Measurements from ENCODE around the gene TCEAL3. TPM values are rescaled to one million over a fixed set of nuclear protein-coding genes. Genes with fewer than 3 reads are reported as not detected.
"Not testable (repeated sequence)": the region's sequence is repeated elsewhere in the genome, so short reads cannot be mapped to it uniquely, and the experiment has no call there.

The TCEAL3 gene, protein sequence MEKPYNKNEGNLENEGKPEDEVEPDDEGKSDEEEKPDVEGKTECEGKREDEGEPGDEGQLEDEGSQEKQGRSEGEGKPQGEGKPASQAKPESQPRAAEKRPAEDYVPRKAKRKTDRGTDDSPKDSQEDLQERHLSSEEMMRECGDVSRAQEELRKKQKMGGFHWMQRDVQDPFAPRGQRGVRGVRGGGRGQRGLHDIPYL
- total RNA-seq = 11.5 TPM

DNA sequence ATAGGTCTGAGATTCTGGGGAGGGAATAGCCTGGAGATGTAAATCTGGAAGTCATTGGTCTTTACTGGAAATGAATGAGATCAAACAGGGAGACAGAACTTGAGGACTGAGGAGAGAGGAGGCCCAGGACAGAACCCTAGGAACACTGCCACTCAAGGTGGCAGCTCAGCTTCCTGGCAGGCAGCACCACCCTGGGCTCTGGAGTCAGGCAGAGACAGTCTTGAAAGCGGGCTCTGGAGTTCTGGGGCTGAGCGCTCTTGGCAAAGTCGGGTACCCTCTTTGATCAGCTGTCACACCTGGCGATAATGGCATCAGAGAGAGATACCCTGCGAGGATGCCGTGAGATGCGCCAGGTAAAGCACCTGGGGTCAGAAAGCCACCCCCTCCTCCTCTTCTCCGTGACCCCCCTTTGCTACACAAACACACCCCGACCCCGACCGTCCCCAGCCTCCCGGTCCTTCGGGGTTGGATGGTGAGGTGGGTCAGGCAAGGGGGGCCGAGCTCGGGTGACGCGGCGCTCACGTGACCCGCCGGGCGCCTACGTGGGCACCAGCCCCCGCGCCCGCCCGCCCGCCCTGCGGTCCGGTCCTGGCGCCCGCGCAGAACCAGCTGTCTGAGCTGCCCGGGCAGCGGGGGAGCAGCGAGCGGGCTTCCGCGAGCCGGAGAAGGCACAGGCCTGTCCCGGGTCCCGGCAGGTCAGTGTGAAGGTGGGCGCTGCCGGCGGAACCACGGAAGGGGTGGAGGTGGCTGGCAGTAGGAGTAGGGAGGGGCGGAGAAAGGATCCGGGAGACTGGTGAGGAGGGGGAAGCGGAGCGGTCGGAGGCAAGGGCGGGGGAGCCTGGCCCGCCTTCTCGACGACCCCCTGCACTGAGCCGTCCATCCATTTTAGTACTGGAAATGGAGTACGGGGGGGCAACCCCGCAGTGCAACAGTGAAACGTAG lies at the start of gene TCEAL3:
Gene TCEAL3 (plus strand): TSS at position 600 of the 942 bp plus-strand sequence. CDS start 1,102 bp downstream, outside the sequence.
- DNase-seq = peak; percentile 19

DNA sequence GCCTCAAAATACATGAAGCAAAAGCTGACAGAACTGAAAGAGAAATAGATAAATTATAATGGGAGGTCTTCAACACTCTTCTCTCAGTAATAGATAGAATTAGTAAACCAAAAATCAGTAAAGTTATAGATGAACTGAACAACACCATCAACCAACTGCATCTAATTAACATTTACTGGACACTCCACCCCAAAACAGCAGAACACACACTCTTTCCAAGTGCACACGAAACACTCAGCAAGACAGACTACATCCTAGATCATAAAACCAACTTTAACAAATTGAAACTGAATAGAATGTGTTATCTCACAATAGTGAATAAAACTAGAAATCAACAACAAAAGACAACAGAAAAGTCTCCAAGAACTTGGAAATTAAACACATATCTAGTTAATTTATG lies 47.5 kb upstream of the TCEAL3 start:
- no peak for DNase-seq

DNA sequence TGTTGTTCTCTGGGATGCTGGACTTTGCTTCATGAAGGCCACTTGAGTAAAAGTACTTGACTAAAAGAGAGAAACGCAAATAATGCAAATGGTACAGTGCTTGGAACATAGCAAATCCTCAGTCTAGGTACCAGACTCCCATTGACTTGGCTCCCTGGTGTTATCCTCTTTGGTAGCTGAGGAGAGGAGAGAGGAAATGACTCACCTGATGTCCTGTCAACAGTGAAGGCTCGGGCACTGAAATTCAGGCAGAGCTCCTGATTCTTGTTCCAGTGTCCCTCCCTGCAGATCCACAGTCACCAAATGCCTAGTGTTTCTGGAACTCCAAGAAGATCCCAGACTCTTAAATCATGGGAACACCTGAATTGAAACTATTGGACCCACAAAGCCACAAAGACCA lies 45.0 kb upstream of the TCEAL3 start:
- no peak for DNase-seq

DNA sequence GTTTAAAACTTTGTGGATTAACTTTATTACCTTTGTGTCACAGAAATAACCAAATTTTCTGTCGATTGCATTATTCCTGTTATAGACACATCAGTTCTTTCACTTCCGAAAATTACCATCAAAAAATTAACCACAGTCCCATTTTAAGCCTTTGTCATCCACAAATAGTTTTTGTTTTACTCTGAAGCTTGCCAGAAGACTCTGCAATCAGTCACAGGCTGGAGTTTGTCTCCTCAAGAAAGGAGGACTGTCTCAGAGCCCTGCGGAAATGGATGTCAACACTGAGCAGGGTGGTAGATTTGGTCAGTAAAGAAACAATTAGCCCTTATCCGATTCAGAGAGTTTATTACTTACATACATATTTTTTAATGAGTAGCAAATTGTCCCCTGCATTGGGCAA lies 42.6 kb upstream of the TCEAL3 start:
- no peak for DNase-seq

DNA sequence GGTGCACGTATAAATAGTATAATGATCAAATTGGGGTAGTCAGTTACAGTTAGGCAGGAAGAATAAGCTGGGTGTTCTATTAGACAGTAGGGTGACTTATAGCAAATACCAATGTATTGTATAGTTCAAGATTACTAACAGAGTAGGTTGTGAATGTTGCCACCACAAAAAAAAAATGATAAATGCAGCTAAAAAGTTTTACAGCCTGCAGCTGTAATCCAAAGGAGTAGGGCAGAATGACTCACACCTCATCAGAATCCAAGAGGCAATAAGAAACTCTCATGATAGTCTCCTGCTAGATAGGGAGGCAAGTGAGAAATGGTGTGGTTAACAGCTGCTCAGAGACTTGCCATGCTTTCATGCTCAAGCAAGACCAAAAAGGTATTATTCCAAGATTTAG lies 42.0 kb upstream of the TCEAL3 start:
- DNase-seq = no peak

DNA sequence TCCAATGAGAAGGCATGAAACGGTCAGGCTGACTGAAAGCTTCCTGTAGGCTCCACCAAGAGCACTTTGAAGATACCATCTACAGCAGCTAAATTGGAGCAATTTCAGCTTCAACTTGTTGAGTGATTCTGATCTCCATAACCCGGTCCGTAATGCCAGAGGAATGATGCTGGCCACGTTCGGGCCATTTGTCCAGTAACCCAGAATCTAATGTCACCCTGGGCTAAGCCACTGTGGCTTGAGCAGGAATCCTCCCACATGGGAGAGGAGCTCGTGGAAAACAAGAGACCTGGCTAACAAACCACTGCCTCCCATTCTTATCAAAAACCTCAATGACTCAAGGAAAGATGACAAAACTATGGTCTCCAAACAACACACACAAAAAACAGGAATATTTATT lies 36.6 kb upstream of the TCEAL3 start:
- DNase-seq = no peak

DNA sequence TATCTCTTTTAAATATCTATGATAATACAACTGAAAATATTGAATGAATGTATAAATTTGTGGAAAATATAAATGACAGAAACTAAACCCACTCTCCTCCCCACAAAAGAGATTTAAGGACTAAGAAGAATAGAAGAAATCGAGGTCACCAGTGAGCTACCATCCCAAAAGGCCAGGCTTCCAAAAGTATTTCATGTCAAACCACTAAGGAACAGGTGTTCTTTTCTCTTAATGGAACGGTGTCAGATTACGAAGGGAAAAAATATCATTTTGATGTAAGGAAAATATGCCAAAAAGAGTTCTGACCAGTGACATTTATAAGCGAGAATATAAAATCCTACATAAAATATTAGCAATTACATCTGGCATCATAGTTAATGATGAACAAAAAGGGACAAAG lies 36.0 kb upstream of the TCEAL3 start:
- no peak for DNase-seq

DNA sequence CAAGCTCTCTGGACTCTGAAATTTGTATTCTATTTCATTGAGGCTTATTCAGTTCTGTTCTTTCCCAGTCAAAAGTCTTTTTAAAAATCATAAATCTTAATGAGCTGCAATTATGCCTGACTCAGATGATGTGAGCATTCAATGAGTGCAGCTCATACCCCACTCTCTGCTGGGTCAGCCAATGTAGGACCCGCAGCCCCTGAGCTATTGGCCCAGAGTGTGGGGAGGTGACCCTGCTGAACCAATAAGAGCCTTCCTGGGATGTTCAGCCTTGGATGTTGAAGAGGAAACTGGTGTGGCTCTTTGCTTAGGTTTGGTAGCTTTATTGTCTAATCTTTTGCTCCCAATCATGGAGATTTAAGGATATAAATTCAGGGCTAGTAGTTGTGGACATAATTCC lies 34.6 kb upstream of the TCEAL3 start:
- DNase-seq = no peak

DNA sequence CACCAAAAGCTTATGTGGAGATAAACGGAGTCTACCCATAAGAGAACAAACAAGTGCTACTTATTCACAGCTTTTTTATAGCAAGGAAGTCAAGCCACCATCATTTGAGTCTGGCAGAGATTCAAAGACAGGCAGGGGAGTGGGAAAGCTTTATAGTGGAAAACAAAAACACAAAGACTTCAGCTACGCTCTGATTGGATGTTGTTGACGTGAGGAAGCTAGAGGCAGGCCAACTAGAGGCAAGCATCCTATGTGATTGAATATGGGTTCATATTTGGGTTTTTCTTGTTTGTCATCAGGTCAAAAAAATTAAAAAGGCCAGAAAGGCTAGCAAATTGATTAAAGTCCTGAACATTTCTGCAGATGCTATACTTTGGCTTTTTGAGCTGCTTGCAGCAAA lies 23.2 kb upstream of the TCEAL3 start:
- no peak for DNase-seq

DNA sequence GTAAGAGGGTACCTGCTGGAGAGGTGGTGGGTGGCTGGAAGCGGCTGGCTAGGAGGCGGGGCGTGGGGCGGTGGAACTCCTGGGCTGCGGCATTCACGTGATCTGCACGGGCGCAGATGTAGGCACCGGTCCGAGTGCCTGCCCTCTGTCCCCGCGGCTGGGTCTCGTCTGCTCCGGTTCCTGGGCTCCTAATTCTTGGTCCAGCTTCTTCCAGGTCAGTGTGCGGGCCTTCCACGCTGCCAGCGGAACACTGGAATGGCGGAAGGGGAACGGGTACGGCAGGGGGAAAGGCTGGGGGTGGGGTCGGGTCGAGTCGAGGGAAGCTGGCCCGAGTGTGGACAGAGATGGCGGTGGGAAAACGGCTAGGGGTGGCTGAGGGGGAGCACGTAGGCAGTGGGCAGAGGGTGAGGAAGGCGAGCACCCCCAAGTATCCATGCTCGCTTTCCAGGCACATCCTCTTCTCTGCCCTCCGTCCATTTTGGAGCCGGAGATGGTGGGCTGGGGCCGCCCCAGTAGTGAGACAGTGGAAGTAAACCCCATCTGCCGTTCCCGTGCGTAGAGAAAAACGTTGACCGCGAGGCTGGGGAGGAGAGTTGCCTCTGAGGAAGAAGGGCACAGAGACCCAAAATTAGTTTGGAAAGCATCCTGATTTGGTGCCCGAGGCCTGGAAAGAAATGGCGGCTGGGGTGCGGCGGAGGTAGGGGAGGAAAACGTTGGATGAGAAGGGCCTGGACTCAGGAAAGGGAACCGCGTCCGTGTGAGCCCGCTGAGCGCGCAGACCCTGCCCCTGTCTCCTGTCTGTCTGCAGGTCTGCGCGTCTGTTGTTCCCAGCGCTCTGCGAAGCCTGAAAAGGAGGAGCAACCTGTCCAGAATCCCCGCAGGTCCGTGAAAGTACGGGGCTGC lies 22.1 kb upstream of the TCEAL3 start, which contains the start of gene TCEAL4:
Gene TCEAL4 (plus strand): TSS at position 105 of the 903 bp plus-strand sequence. CDS start 1,161 bp downstream, outside the sequence.
- DNase-seq = peak; percentile 35

DNA sequence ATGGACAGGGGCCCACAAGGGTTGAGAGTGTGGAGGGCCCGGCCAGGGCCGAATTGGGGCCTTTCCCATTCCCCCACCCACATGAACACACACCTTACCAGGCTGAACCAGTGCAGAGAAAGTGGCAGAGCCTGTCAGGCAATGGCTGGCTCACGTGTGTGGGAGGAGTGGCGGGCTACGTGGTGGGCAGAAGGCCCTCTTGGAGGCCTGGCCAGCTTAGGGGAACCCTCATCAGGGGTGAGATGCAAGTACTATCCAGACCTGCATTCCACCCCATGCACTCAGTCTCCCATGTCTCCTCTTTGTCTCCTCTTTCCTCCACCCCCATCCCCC lies 21.5 kb upstream of the TCEAL3 start:
- no peak for DNase-seq

DNA sequence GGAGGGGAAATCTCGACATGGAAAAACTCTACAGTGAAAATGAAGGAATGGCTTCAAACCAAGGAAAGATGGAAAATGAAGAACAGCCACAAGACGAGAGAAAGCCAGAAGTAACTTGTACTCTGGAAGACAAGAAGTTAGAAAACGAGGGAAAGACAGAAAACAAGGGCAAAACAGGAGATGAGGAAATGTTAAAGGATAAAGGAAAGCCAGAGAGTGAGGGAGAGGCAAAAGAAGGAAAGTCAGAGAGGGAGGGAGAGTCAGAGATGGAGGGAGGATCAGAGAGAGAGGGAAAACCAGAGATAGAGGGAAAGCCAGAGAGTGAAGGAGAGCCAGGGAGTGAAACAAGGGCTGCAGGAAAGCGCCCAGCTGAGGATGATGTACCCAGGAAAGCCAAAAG lies 21.1 kb upstream of the TCEAL3 start:
- DNase-seq = no peak

DNA sequence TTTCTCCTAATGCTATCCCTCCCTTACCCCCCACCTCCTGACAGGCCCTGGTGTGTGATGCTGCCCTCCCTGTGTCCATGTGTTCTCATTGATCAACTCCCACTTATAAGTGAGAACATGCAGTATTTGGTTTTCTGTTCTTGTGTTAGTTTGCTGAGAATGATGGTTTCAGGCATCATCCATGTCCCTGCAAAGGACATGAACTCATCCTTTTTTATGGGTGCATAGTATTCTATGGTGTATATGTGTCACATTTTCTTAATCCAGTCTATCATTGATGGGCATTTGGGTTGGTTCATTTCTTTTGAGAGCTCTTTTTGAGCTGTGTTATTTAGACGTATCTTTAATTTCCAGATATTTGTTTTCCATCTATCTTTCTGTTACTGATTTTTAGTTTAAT lies 15.5 kb upstream of the TCEAL3 start:
- DNase-seq = not testable (repeated sequence)

DNA sequence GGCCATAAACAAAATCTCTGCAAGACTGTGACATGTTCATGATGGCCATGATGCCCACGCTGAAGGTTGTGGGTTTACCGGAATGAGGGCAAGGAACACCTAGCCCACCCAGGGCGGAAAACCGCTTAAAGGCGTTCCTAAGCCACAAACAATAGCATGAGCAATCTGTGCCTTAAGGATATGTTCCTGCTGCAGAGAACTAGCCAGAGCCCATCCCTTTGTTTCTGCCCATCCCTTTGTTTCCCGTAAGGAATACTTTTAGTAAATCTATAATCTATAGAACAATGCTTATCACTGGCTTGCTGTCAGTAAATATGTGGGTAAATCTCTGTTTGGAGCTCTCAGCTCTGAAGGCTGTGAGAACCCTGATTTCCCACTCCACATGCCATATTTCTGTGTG lies 12.6 kb upstream of the TCEAL3 start:
- DNase-seq = not testable (repeated sequence)

DNA sequence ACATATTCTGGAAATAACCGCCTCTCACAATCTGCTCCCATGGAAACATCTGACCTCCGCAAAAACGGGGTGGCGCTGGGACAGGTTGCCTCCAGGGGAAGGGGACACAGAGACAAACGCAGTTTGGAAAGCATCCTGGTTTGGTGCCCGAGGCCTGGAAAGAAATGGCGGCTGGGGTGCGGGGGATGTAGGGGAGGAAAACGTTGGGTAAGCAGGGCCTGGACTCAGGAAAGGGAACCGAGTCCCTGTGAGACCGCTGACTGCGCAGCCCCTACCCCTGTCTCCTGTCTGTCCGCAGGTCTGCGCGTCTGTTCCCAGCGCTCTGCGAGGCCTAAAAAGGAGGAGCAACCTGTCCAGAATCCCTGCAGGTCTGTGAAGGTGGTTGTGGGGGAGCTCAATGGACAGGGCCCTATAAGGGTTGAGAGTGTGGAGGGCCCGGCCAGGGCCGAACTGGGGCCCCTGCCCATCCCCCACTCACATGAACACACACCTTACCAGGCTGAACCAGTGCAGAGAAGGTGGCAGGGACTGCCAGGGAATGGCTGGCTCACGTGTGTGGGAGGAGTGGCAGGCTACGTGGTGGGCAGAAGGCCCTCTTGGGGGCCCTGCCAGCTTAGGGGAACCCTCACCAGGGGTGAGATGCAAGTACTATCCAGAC lies 672 bp downstream of the TCEAL3 start:
- peak; percentile 36 for DNase-seq

DNA sequence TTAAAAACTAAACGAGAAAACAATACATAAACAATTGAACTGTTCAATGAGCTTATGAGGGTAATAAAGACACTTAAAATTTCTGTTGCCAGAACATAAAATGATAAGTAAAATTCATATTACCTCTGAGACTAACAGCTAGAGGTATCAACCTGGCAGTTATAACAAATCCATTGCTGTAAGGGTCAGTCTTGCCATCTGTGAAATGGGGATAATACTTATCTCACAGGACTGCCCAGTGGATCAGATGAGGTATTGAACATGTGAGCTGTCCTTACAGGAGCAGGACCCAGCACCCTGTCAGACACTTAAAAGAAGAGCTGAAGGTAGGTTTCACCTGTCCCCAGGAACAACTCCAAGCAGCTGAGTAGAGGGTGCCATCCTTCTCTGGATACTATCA lies 2.5 kb downstream of the TCEAL3 start:
- no peak for DNase-seq

DNA sequence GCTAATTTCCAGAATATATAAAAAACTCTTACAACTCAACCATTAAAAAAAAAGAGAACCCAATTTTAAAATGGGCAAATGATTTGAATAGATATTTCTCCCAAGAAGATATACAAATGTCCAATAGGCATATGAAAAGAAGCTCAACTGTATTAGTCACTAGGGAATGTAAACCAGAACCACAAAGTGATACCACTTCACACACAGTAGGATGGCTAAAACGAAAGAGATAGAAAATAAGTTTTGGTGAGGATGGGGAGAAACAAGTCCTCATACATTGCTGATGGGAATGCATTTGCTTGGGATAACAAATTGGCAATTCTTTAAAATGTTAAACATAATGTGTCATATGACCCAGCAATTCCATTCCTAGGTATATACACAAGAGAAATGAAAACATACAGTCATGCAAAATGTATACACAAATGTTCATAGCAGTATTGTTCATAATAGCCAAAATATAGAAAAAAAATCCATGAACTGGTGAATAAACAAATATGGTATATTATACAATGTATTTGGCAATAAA lies 5.7 kb downstream of the TCEAL3 start:
- no peak for DNase-seq

DNA sequence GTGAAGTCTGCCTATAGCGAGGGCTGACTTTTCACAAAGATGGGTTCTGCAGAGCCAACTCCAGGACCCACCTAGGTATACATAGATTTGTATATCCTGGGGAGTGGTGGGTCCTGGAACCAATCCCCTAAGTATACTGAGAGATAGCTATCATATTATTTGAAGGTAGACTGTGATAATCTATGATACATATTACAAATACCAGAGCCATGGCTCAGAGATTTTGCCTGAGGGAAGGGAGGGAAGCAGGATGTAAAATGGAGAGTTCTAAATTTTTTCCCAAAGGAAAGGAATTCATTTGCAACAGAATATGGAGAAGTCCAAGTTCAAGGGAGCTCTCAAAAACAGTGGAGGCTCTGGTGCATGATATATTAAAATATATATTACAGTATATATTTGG lies 7.2 kb downstream of the TCEAL3 start:
- no peak for DNase-seq

DNA sequence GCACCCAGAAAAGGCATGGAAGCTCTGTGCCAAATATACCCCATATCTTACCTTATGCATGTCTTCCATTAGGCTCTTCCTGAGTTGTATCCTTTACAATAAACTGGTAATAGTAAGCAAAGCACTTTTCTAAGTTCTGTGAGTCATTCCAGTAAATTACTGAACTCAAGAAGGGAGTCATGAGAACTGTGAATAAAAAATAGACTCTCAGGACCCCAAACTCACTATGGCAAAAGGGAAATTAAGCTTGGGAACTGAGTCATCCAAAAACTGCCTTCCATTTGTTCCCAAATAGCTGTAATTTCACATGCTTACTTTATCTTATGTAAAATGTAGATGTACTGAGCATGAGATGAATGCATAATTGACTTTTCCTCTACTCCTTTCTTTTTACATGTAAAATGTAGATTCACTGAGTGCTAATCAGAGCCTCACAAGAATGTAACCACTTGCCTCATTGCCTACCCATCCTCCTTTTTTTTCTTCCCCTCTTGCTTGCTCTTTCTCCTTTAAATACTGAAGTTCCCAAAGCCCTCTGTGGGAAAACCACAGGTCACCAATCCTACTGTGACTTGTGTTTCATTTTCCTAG lies 8.1 kb downstream of the TCEAL3 start:
- DNase-seq = no peak

DNA sequence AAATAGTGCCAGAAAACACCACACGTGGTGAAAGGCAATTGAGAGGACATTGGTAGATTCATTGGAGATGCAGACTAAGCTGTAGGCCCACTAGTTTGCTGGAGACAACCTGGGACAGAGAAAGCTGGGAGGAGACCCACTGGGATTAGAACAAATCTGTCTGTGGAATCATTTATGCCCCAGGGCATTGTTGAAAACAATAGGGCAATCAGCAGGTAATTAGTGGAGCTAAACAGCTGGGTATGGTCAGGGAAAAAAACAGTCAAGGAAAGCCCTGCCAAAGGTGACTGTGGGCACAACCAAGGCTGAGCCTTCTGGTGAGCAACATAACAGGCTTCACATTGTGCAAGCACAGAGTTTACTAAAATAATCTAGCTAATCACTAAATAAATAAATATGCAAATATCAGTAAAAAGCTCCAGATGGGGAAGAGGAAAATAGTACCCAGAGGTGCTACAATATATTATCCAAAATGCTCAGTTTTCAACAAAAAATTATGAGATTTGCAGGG lies 9.0 kb downstream of the TCEAL3 start:
- no peak for DNase-seq

DNA sequence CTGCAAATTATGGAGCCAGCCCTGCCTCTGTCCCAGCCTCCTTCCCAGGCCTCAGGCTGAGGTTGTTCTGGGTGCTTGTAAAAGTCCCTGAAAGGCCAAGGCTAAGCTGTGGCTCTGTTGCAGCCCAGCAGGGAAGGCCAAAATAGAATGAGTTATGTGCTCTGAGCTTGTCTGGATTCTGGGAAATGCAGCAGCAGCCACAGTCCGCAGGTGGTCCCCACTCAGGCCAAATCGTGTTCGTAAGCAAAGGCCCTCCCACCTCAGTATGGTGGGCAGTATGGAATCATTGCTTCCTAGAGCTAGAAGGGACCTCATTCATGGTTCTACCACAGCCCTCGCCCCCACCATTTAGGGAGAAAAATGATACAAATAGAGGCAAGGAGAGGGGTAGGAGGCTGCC lies 16.3 kb downstream of the TCEAL3 start:
- no peak for DNase-seq
